GM19328 (cell line): Measurements from ENCODE around the gene INPP4B.

Source experiments
- ATAC-seq: cut with Tn5 transposase; IDR thresholded peaks from one replicate; pipeline ENCODE4 v1.9.1; 2021; ENCODE audit warnings: mild to moderate bottlenecking, moderate library complexity; ENCODE audit not compliant: unreplicated experiment

INPP4B gene

DNA sequence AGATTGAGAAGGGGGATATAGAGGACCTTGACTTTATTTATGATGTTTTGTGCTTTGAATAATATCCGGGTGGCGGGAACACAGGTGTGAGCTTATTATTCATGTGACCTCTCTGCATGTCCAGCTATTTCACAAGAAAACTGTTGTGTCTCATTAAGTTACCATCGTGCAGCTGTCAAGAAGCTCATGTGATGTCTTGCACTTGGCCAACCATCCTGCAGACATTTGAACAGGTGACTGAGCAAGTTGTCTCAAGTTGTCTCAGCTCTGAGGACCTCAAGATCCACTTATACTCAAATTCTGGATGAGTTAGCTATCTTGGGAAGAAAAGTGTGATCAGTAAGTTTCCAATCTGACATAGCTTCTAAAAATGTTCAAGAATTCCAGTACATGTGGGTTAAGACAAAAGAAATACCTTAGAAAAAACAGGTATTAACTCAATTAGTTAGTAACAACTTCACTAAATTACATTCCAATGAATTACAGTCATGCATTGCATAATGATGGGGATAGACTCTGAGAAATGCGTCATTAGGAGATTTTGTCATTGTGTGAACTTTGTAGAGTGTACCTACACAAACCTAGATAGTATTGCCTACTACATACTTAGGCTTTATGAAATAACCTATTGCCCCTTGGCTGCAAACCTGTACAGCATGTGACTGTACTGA, 462.2 kb downstream of the INPP4B start:
- ATAC-seq: no peak

DNA sequence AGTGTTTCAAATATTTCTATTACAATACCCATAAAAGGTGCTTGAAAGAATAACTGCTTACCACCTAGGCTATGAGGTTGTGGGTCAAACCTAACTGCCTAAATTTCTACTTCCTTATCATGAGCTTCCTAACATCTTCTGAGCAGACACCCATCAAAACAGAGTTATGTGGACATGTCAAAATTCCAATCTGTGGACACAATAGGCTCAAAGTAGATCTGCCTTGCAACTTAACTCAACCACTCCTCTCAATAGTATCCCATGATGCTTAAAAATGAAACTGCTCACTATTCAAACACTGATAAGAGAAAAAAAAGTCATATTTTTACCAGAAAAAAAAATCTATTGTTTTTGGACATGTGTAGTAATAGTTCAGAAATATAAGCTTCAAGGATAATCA, 462.7 kb downstream of the INPP4B start:
- no peak for ATAC-seq

DNA sequence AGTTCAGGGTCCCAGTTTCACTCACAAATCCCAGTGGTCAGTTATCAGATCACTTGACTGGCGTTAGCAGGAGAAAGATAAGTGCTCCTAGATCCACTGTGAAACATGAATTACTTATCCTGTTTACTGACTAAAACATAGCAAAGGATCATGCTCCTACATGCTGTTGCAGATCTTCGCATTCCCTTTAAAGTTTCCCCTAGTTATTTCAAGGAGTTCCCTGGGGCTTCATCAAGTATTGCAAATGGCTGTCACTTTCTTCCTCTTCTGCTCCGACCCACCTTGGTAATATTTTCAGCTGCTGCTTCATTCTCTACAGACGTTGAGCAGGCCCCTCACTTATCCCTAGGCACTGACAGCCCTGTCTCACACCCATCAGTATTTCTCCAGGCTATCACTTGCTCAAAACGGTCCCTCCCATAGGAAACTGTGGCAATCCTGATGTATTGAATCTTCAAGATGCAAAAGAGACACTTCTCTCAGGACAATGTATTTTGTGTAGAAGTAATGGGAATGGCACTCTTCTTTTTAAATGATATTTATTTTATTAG, 466.0 kb downstream of the INPP4B start:
- ATAC-seq: no peak

DNA sequence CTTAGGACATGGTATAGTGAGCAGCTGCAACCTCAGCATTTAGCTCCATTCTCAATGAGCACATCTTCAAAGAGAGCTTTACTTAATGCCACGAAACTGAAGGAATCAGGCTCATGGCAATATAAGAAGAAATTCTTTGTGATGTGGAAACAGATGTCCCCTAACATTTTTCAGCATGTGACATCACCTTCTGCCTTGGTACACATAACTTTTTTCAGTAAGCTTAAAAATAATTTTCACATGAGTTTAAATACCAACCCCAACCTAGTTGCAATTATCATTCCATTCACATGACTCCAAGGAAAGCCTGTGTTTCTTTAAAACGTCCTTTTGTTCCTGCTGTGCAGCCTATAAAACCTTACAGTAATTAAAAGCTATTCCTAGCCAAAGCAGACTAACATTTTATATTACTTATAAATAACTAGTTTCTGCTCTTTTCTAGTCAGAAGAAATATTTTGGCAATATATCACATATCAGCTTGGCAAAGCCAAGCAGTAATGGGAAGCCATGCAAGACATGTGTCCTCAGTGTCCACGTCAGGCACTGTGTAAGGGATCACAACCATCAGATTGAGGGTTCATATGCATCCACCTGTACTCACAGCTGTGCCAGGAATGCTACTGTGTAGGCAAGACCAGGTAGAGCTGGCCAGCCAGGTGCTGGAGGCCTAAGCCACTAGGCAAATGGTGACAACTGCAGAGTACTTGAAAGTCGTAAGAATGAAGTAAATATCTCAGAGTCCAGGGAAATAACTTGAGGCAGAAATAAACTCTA, 466.6 kb downstream of the INPP4B start:
- ATAC-seq: no peak

DNA sequence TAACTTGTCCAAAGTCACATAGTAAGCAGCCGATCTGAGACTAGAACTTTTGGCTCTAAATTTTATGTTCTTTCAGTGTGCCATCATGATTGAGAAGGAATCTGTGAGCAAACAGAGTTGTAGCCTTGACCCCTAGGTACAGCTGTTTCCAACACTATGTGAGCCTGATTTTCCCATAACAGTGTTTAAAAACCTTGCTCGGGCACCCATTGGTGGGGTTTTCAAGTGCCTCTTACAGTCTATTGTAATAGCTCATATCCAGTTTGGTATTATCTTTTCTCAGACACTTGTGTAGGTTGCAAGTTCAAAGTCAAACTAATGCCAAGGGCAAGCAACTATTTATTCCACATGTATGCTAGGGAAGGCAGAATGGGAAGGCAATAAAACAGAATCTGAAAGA, 467.9 kb downstream of the INPP4B start:
- ATAC-seq: no peak

DNA sequence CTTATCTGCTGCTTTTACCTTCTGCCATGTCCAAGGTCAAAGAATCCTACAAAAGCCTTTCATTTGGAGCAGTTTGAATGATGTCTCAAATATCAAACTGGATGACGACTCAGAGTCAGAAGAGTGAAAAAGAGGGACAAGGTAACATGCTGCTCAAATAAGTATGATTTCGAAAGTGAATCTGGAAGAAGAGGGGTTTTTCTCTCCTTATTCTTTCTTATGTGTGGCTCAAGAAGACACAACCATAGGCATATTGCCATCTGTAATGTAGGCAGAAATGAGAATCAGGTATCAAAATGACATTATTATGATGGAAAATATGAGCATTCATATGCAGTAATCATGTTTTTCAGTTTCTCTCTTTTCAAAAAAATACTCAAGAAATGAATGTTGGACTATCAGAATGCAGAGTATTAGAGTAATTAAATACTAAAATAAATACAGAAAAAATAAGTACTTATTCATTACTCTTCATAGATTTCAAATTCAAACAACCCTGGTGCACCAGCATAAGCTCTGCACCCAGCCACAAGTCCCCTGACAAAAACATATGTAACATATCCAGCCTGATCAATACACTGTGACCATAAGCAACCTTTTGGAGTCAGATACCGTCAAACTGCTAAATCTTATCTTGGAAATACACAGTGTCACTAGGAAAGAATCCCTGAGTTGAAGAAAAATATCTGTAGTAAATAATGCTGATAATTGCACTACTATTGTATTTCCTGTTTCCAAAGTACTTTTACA, 468.6 kb downstream of the INPP4B start:
- ATAC-seq: no peak

DNA sequence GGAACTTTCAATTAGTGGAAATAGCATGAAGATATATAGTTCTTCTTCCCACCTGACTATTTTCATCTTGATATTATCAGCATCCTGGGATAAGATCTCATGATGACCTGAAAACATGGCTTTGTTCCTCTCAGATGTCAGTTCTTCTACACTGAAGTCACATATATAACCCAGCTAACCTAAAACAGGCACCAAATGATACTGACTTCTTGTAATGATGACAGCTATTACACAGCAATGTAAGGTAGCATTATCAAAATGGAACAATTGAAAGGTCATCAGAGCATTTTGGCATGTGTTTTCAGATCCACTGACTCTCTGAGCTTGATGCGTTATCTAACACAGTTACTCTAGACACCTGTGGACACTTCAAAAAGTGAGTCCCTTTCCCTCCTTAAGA, 469.9 kb downstream of the INPP4B start:
- no peak for ATAC-seq

DNA sequence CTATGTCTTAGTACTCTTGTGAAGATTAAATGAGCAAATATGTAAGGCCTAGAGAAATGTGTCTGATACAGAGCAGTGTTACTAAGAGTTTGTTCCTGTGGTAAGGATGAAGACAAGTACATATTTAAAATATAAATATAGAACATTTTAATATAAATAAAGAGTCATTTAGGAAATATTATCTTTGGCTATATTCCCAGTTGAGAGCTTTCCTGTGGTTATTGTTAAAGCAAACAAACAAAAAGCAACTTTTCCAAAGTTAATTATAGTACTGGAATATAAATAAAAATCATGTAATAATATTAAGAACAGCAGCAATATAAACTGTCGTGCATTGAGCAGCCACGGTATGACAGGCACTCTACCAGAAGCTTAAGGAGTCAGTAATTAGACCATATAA, 472.5 kb downstream of the INPP4B start:
- no peak for ATAC-seq

DNA sequence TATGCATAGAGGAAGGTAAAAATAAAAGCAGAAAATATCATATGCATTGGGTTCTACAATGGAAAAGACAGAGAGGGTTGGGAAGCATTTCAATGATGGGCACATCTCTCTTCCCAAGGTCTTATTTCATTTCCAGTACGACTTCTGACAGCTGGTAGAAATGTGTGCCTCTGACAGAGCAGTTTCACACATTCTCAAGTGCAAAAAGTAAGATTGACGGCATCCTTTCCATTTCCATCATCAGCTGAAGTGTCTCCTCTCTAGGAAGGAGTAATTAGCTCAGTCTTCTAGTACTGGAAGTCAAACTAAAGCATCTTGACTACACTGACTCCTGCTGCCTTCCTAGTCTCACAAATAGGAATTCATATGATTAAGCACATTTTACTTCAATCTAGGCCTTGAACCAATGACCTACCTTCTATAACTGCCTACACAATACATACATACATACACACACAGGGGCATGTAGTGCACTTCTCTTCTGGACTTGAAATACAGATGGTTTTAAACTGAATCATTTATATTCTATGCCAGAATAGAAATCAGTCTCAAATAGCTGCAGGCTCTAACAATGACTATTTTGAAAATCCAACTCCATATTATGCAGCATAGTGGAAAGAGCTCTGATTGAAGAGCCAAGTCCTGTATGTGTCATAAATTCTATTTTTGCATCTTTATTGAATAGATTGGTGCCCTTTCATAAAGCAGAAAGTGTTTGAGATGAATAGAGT, 473.4 kb downstream of the INPP4B start:
- ATAC-seq: no peak

DNA sequence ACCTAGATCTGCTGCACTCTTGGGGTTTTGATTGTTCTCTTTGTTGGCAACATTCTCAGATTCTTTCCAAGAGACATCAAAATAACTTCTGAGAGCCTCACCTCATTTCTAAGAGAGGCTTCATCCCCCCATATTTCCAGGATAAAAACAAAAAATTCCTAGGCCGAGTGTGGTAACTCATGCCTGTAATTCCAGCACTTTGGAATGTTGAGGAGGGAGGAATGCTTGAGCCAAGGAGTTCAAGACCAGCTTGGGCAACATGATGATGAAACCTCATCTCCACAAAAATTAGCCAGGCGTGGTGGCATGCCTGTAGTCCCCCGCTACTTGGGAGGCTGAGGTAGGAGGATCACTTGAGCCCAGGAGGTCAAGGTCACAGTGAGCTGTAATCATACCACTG, 477.0 kb downstream of the INPP4B start:
- no peak for ATAC-seq

DNA sequence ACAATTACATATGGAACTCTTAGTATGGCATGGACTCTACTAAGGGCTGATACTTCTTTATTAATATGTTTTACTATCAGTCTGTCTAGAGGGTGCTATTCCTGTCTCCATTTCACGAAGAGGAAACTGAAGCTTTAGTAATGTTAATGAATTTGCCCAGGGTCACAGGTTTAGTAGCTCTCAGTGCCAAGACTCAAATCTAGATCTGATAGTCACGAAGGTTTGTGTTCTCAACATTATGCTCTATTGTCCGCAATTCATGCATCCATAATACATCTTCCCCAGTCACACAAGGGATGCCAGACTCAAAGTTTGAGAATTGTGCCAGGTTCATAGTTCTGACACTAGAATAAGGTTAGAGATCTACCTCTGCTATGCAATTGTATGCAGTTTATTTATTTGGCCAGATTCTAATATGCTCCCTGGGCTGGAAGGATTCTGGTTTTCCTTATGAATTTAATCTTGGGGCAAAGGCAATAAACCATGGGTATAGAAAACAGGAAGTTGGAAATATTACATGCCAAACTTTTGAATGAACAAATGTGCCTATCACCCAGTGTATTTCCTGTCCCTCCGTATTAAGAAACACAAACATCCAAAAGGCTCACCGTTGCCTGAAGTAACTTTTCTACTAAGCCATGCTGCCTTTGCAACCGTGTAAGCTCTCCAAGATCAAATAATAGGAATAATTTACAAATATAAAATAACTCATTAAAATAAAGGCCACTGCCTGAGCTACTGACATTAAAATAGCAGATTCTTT, 478.5 kb downstream of the INPP4B start:
- no peak for ATAC-seq

DNA sequence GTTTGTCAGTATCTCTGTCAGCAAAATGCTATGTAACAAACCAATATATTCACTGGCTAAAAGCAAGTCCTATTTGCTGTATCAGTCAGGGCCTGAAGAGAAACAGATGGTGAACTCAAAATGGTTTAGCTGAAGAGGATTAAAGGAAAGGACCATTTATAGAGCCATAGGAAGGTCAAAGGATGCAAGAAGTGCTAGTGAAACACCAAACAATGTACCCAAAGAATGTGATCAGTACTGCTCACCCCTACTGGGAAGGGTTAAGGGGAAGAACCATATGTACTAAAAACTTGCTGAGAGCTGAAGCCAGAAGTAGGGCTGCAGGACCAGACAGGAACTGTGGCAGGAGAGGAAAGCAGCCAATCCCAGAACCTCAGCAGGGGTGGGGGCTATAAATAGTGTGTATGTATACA, 479.3 kb downstream of the INPP4B start:
- ATAC-seq: no peak

DNA sequence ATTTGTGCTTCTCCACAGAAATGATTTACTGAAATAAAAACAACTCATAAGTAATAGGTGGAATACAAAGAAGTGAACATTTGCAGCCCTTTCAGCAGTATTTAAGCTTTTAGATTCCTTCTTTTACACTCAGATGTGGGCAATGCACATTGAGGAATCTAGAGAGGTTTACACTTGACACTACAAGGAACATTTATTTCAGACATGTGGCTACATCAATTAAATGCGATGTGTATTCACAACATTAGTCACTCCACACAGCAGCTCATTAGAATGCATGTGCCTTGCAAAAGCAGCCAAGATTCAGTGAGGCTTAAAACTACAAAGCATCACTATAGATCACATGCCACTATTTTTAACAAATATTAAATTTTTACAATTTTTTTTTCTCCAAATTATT, 480.7 kb downstream of the INPP4B start:
- ATAC-seq: no peak

DNA sequence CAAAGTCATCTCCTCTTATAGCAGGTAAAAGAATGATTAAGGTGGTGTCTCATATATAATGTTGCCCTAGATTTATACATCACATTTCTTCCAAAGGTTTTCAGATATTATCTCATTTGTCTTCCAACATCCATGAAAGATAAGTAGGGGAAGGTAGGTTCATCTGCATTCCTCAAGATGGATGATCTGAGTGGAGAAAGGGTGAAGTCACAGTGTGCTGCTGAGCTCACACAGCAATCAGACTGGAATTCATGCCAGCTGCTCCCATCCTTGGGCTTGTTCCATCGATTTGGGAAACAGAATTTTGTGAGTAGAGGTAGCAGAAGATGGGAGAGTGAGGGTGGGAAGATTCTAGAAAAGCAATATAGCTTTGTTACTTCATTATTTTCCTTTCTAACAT, 482.4 kb downstream of the INPP4B start:
- no peak for ATAC-seq

DNA sequence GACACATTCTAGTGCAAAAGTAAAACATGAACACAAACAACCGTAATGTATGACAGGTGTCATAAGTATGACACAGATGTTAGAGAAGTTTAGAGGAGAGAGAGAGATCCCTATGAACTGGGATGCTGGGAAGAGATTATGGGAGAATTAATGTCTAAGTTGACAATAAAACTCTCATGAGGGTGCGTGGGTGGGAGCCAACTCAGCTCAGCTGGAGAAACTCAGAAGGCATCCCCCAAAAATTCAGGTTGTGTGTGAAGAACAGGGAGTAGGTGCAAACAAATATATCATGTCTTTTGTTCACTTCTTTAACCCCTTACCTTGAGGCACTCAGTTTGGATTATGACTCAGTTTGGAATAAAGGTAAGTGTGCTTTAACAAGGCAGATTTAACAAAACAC, 484.1 kb downstream of the INPP4B start:
- no peak for ATAC-seq

DNA sequence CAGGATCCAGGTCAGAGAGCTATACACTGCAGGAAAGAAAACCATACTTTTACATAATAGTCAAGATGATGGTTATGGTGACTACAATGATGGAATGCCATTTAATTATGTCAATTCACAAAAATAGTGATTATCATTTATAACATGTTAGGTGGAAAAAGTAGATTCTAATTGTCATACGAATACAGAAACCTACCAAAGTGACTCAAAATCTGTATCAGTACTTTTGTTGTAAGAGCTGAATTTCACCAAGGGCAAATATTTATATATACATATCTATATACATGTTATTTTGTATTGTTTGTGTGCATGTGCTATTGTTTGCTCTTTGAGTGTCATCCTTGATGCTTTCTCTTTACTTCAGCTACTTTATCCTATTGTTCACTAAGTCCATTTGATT, 485.4 kb downstream of the INPP4B start:
- no peak for ATAC-seq

DNA sequence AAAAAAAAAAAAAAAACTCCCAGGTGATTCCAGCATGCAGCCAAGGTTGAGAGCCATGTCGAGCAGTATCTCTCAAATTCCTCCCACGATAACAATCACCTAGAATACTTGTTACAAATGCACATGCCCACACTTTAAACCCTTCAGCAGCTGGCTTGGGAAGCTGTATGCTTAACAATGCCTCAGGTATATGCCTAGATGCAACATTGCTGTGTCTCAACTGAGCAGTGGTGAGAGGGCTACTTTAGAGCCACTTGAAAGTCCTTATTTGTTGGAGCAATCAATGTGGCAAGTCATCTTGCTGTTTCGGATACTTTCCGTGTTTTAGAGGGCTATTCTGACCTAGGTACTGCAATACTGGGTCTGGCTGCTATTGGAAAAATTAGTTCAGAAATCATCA, 487.4 kb downstream of the INPP4B start:
- no peak for ATAC-seq

DNA sequence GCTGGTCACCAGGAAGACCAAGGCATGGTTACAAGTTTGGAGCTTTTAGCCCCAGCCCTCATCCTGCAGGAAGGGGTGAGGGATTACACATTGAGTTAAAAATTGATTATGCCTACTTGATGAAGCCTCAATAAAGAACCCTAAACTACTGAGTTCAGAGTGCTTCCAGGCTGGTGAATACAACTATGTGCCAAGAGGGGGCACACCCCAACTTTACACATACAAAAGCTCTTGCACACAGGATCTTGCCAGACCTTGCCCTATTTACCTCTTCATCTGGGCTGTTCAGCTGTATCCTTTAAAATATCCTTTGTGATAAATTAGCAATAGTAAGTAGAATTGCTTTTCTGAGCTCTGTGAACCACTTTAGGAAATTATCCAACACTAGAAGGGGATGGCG, 489.3 kb downstream of the INPP4B start:
- ATAC-seq: no peak

DNA sequence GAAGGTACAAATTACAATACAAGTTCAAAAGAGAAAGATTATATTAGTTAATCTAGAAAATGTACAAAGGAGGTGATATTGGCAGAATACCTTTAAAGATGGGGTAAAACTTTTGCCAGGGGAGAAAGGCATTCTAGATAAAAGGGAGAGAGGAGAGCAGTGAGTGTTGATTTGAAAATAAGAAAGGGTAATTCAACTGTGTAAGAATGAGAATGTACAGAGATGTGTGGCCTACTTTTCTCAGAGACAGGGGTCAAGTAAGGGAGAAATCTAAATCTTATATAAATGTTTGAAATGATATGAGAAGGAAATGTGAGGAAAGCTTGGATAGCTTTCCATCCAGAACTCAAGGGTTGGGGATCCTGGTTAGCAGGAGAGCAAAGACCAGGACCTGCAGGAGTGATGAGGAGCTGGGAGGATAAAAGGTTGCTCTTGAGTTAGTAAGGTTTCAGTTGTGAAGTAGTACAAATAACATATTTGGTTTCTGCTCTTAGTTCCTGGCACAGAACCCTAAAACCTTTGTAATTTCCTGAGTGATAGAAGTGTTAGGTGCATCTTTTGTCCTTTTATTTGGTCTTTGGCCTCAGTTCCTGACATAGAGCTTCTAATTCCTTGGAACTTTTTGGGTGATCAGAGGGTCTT, 489.9 kb downstream of the INPP4B start:
- no peak for ATAC-seq

DNA sequence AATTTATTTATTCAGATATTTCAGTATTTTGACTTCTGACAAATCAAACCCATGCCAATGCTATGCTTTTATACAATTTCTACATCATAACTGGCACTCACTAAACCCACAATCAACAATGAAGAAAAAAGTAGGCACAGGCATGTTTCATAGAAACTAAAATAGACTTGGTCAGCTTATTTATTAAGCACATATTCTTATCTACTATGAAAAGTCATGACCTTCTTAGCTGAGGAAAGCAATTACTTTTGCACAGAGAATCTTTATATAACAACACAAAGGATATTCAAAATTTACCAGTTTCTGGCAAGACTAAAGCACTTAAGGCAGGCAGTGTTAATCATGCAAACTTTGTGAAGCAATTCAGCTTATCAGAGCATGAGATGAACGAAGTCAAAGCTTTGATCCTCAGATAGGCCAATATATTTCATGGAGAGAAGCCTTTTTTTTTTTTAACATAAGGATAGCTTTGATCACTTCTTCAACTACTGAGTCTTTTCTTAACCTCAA, 490.6 kb downstream of the INPP4B start:
- no peak for ATAC-seq
